ENCODE measurements around the gene PAFAH2.

PAFAH2 gene

DNA sequence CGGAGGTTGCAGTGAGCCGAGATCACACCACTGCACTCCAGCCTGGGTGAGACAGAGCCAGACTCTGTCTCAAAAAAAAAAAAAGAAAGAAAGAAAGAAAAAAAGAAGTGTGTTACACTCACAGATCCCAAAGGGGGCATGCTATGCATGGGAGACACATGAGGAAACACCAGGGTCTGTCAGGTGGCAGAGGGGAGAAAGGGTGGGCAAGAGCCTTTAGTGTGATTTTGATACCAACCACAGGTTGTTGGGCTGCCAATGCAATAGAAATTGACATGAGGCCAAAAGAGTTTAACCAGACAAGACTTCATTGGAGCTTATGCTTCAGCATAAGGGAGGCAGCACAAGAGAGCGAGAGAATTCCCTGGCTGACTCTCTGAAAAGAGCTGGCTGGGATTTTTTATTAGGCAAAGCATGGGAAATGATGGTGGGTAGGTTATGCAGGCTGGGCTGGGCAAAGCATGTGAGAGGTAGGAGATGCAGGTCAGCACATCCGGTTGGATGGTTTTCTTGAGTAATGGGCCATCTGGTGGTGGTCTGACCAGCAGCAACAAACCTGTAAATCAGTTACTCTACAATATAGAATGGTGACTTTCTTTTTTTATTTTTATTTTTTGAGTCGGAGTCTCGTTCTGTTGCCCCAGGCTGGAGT lies 12.1 kb upstream of the PAFAH2 start:
- Mint-ChIP-seq H3K27me3 (ENCODE audit: low read depth) (peaks cover 12% of the 10 kb centered on the region), H3K4me3 (no peak overlapping the region), H3K36me3 (ENCODE audit: low read depth) (no peaks in the 10 kb centered on the region), H3K9me3 (no peaks in the 10 kb centered on the region), H3K27ac (no peak overlapping the region), H3K4me1 (ENCODE audit: low read depth) (no peaks in the 10 kb centered on the region)

DNA sequence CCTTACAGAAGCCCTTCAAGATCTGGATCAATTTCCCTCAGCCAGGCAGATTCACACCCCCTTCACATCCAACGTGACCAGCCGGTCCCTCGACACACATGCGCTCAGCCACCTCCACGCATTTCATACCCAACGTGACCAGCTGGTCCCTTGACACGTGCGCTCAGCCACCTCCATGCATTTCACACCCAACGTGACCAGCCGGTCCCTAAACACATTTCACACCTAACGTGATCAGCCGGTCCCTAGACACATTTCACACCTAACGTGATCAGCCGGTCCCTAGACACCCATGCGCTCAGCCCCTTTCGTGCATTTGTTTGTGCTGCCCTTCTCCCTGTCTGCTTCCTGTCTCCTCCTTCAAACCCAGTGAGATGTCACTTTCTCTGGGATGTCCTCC lies 8.8 kb upstream of the PAFAH2 start:
- Mint-ChIP-seq H3K27ac (no peak overlapping the region), H3K4me3 (no peak overlapping the region), H3K36me3 (ENCODE audit: low read depth) (no peaks in the 10 kb centered on the region), H3K9me3 (no peaks in the 10 kb centered on the region), H3K27me3 (ENCODE audit: low read depth) (peaks cover 17% of the 10 kb centered on the region), H3K4me1 (ENCODE audit: low read depth) (no peaks in the 10 kb centered on the region)

DNA sequence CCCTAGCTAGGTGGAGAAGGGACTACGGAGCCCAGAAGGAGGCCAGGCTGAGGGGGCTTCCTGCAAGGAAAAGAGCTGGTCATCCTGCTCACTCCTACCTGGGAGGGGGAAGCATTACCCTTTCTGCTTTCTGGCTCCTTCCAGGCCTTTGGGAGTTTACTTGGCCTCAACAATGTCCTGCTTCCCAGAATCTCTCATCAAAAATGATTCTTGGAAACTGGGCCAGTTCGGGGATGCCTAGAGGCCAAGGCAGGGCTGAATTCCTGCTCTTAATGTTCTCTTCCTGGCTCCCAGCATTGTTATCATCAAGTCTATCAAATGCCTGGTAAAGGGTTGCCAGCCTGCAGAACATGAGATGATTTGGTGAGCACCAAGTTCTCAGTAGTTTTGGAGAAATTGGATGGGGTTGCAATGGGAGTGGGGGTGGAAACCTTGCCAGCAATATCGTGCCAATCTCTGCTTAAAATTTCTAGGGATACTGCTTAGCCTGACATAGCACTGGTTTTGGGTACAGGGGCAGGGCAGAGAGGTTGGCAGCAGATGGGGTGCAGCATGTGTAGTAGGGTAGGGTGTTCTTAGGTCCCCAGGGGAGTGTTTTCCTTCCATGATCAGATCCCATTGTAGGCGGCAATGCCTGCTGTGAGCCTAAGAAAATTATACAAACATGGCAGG lies 7.7 kb upstream of the PAFAH2 start:
- Mint-ChIP-seq H3K36me3 (ENCODE audit: low read depth) (no peaks in the 10 kb centered on the region), H3K27me3 (ENCODE audit: low read depth) (peaks cover 14% of the 10 kb centered on the region), H3K4me3 (no peak overlapping the region), H3K4me1 (ENCODE audit: low read depth) (no peaks in the 10 kb centered on the region), H3K9me3 (no peaks in the 10 kb centered on the region), H3K27ac (no peak overlapping the region)

DNA sequence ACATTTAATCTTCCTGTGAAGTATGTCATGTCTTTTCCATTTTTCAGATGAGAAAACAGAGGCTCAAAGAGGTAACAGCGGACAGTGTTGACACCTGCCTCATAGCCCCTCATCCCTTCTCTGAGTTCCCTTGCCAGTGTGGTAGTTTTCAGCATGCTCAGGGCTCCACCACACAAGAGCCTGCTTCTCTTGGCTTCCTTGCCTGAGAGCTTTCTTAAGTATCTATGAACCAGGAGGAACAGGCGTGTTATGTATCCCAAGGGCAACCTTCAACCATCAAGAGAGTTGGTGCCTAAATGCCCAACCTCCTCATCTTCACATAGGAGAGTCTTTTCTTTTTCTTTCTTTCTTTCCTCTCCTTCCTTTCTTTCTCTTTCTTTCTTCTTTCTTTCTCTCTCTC lies 5.9 kb upstream of the PAFAH2 start:
- peaks cover under 1% of the 10 kb centered on the region for H3K4me1 Mint-ChIP-seq (ENCODE audit: low read depth)
- peaks cover 16% of the 10 kb centered on the region for H3K27me3 Mint-ChIP-seq (ENCODE audit: low read depth)
- no peaks in the 10 kb centered on the region for H3K36me3 Mint-ChIP-seq (ENCODE audit: low read depth)
- H3K4me3 Mint-ChIP-seq, result no peak overlapping the region
- no peaks in the 10 kb centered on the region for H3K9me3 Mint-ChIP-seq
- H3K27ac Mint-ChIP-seq, result no peak overlapping the region

DNA sequence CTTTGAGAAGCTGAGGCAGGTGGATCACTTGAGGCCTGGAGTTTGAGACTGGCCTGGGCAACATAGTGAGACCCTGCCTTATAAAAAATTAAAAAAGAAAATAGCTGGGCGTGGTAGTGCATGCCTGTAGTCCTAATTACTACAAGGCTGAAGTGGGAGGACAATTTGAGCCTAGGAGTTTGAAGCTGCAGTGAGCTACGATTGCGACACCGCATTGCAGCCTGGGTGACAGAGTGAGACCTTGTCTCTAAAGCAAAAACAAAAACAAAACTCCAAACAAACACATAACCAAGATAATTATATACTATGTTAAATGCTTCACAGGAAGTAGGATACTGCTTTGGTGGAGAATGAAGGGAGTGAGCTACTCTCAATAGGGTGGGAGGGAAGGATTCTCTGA lies 5.4 kb upstream of the PAFAH2 start:
- no peaks in the 10 kb centered on the region for H3K36me3 Mint-ChIP-seq (ENCODE audit: low read depth)
- H3K4me1 Mint-ChIP-seq (ENCODE audit: low read depth), result peaks cover 5% of the 10 kb centered on the region
- H3K27ac Mint-ChIP-seq, result no peak overlapping the region
- H3K9me3 Mint-ChIP-seq, result no peaks in the 10 kb centered on the region
- peaks cover 16% of the 10 kb centered on the region for H3K27me3 Mint-ChIP-seq (ENCODE audit: low read depth)
- H3K4me3 Mint-ChIP-seq, result no peak overlapping the region

DNA sequence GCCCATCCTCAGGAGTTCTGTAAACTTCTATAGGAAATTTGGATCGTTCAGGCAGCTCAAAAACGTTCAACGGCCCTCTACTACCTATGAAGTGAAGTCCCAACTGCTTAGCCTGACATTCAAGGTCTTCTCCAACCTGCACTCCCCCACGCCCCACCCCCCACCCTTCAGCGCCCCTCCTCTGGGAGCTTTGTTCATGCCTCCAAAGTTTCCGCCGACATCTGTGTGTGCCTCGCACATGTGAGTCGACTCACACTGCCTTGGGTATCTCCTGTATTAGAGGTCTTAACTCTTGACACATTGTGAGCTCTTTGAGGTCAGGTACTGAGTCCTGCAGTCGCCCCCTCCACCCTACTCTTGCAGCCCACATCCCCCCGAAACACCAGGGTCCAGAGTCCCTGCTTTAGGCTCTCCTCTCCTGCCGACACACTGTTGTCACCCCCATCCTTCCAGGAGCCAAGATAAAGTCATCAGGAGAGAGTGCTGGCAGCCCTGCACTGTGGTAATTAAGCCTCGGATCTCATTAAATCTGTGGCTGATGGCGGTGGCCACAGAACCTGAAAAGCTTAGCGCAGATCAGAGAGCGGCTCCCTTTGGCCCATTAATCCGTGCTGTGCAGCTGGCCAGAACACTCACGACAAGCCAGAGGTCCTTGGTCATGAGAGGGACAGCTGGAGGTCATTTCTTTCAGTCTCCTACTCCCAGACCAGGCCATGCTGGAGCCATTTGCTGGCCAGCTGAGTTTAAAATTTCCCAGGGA lies 1.4 kb upstream of the PAFAH2 start:
- H3K4me1 Mint-ChIP-seq (ENCODE audit: low read depth), result peaks cover 17% of the 10 kb centered on the region
- H3K27ac Mint-ChIP-seq, result no peak overlapping the region
- peaks cover 4% of the 10 kb centered on the region for H3K27me3 Mint-ChIP-seq (ENCODE audit: low read depth)
- H3K9me3 Mint-ChIP-seq, result no peaks in the 10 kb centered on the region
- no peak overlapping the region for H3K4me3 Mint-ChIP-seq
- peaks cover 2% of the 10 kb centered on the region for H3K36me3 Mint-ChIP-seq (ENCODE audit: low read depth)

DNA sequence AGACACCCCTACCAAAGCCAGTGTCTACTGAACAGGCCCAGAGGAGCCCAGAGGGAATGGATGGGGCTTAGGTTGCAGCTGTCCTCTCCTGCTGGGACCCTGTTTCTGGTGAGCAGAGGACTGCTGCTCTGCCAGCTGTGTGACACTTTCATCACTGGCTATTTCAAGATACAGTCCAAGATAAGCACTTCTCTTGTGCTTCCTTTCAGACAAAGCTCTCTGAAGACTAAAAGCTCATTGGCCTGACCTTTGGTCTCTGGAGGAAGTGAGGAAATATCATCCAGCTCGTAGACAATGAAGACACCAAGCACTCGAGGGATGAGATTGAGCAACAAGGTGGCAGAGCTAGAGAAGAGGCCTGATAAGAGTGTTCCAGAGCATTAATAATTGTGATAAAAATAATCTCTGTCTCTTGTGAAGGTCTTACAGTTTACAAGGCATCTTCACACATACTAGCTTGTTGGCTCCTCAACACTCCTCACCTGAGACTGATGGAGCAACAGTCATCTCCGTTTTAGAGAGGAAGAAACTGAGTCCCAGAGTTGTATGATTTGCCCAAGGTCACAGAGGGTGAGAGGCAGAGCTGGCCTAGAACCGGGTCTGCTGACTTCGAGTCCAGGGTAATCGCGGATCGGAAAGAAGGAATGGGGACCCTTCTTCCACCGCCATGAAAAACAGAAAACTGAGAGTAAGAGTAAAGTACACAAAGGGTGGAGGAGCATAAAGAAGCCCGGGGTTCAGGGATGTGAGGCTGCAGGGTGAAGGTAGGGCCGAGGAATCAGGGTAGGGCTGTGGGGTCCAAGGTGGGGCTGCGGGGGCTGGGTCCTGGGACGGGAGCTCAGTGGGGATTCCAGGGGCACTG lies 666 bp downstream of the PAFAH2 start:
- peak overlapping the region; percentile 96 for H3K4me3 Mint-ChIP-seq
- peaks cover 4% of the 10 kb centered on the region for H3K36me3 Mint-ChIP-seq (ENCODE audit: low read depth)
- H3K4me1 Mint-ChIP-seq (ENCODE audit: low read depth), result peaks cover 26% of the 10 kb centered on the region
- H3K9me3 Mint-ChIP-seq, result no peaks in the 10 kb centered on the region
- H3K27me3 Mint-ChIP-seq (ENCODE audit: low read depth), result peaks cover 4% of the 10 kb centered on the region
- peak overlapping the region; percentile 97 for H3K27ac Mint-ChIP-seq

DNA sequence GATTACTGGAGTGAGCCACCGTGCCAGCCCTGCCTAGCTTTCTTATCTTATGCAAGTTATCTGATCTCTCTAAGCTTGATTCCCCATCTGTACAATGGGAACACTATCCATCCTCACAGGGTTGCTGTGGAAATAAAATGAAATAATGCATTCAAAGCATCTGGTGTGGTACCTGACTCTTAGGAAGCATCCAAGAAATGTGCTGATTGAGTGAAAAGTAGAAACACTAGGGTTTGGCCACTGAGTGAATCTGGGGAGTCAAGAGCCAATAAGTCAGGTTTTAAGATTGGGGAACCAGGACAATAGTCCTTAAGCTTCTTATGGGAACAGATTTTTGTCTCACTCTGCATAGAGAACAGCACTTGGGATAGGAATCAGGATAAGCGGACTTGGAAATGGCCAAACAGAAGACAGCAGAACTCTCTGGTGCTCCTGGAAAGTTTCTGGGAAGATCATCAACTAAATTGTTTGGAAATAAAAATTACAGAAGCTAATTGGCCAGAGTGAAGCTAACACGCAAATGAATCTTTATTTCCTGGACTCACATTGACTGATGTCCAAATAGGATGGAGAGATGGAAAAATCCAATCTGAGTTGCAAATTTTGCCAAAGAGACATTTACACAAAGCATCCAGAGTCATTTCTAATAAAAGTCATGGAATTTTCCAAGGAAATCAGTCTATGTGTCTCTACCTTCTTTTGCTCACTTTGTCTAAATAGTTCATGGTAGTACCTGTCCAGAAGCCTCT lies 3.3 kb downstream of the PAFAH2 start:
- H3K4me1 Mint-ChIP-seq (ENCODE audit: low read depth), result peaks cover 37% of the 10 kb centered on the region

DNA sequence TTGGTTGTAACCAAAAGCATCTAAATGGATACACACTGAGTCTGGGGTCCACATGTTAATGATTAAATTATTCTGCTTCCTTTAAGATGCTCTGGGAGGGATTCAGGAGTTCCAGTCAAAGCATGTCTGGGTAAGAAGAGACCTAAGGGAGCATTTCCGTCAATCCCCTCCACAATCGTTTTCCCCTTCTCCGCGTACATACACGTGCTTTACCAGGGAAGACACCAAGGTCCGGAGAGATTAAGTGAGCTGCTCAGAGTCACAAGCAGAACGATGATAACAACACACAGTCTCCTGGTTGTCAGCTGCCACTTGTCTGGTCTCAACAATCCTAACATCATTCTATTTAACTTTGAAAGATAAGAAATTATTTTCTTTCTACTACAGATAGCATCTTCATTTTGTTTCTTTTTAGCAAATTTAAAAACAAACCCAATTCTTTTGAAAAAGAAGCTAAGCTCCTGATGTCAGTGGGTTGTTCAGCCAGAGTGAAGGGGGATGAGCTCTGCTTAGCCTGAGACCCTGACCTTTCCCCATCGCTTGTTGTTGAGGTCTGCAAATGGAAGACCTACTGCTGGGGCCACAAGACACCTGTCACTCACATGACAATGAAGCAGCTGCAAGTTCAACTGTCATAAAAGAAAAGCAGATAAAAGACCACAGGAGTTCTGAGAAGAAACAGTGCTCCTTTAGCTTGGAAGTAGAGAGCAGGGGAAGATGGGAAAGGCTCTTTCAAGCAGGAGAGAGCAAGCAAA lies 4.5 kb downstream of the PAFAH2 start:
- Mint-ChIP-seq H3K27ac (no peak overlapping the region), H3K9me3 (no peaks in the 10 kb centered on the region), H3K4me3 (no peak overlapping the region), H3K36me3 (ENCODE audit: low read depth) (peaks cover 4% of the 10 kb centered on the region), H3K4me1 (ENCODE audit: low read depth) (peaks cover 36% of the 10 kb centered on the region), H3K27me3 (ENCODE audit: low read depth) (no peaks in the 10 kb centered on the region)

More for the DNA sequence above, 3.3 kb downstream of the PAFAH2 start:
- Mint-ChIP-seq H3K27ac (no peak overlapping the region), H3K4me3 (no peak overlapping the region), H3K36me3 (ENCODE audit: low read depth) (peaks cover 4% of the 10 kb centered on the region), H3K27me3 (ENCODE audit: low read depth) (no peaks in the 10 kb centered on the region), H3K9me3 (no peaks in the 10 kb centered on the region)

DNA sequence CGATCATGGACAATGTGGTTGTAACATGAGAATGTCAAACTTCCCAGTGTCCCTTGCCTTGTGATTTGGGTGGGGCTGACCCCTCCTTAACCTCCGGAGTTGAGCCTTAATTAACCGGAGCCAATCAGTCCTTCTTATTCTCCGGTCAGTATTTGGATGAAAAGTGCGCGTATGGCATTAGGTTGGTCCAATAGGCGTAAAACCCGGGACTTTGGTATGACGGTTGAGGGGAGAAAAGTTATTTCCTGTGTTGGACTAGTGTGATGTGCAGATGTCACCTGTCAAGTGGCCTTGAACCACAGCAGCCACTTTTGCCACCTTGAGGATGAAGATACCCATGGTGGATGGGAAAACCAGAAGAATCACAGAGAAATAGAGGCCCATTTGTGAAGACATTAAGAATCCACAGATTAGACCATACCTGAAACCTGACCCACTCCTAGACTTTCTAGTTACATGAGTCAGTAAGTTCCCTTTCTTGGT lies 5.1 kb downstream of the PAFAH2 start:
- Mint-ChIP-seq H3K27ac (no peak overlapping the region), H3K4me1 (ENCODE audit: low read depth) (peaks cover 34% of the 10 kb centered on the region), H3K9me3 (no peaks in the 10 kb centered on the region), H3K36me3 (ENCODE audit: low read depth) (peaks cover 5% of the 10 kb centered on the region), H3K4me3 (no peak overlapping the region), H3K27me3 (ENCODE audit: low read depth) (no peaks in the 10 kb centered on the region)

DNA sequence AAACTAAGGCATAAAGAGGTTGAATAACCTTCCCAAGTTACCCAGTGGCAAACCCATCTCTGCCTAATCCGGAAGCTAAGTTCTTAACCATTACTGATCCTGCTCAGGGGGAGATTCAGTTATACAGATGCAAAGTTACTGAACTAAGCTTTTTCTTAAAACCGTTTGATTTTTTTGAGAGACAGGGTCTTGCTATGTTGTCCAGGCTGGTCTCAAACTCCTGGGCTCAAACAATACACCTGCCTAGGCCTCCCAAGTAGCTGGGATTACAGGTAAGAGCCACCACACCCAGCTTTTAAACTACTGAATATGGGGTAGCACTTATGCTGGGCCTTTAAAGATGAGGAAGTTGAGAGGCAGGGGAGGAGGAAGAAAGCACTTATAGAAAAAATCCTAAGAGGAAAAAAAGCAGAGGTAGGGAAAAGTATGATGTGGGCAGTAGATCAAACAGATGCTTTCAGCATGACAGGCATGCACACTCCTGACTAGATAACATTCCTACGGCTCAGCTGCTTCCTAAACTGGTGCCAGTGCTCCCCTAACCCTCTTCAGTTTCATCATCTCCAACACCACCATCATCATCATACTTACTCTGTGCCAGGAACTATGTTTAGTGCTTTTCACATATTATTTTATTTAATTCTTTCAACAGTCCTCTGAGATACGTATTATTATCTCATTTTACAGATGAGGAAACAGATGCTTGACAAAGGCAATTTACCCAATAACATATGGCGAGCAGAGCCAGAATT lies 5.8 kb downstream of the PAFAH2 start:
- no peak overlapping the region for H3K27ac Mint-ChIP-seq
- no peaks in the 10 kb centered on the region for H3K27me3 Mint-ChIP-seq (ENCODE audit: low read depth)
- peaks cover 9% of the 10 kb centered on the region for H3K36me3 Mint-ChIP-seq (ENCODE audit: low read depth)

DNA sequence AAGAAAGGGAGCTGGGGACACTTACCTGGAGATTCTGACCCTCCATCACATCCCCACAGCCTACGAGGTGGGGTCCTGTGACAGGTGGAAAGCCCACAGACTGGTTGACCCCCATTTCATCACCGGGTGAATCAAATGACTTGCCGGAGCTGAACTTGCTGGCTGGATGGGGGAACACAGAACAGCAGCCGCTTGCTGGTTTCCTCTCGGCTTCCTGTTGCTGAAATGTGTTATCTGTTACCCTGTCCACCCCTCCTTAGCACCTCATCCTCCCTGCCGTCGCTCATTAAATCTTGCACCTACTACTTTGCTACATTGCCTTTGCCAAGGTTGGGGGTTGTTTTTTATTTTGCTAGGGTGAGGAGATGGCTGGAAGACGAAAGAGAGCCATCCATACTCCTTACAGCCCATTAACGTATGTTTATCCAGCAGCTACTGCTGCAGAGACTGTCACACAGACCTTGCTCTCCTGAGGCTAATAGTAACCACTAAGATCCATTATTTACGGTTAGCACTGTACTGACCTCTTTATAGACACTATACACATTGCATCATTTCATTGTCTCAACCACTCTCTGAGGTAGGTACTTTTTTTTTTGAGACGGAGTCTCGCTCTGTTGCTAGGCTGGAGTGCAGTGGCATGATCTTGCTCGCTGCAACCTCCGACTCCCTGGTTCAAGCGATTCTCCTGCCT lies 7.0 kb downstream of the PAFAH2 start:
- Mint-ChIP-seq H3K4me1 (ENCODE audit: low read depth) (peaks cover 31% of the 10 kb centered on the region), H3K9me3 (no peaks in the 10 kb centered on the region), H3K27me3 (ENCODE audit: low read depth) (no peaks in the 10 kb centered on the region), H3K4me3 (peak overlapping the region; percentile 71), H3K27ac (peak overlapping the region; percentile 57), H3K36me3 (ENCODE audit: low read depth) (peaks cover 13% of the 10 kb centered on the region)

More for the DNA sequence above, 5.8 kb downstream of the PAFAH2 start:
- no peaks in the 10 kb centered on the region for H3K9me3 Mint-ChIP-seq
- no peak overlapping the region for H3K4me3 Mint-ChIP-seq
- H3K4me1 Mint-ChIP-seq (ENCODE audit: low read depth), result peaks cover 30% of the 10 kb centered on the region

Measured in T-helper 1 cell treated with Interleukin-12 subunit alpha and Interleukin-12 subunit beta and Interleukin-4 antibody, amounts not matched to agents 30 μg/mL and 1 μg/mL, for 36 hours (primary cell).